Measurements from ENCODE around the gene CPXM1. TPM values are rescaled to one million over a fixed set of nuclear protein-coding genes. Genes with fewer than 3 reads are reported as not detected.

CPXM1 gene
- total and polyA plus RNA-seq, 9 of the 15 experiments (the other 6 are each of a cell fraction or from before 2014, with no cell fraction given) = 0.04 to 1.1 (median 0.37) TPM; not detected in 2

- no peak overlapping the region for H2AFZ ChIP-seq (ENCODE audit: low read depth, low read length)
- peaks cover 2 to 10% of the 10 kb centered on the region in 2 experiments; a peak in 4 of 5 replicates for H3K4me1 ChIP-seq (replicated peaks in 1 of 2; ENCODE audit: control insufficient read depth in 2 of 2, insufficient read depth in 2 of 2, low read length in 2 of 2)
- ChIA-PET POLR2A (interaction anchor here (0.6 kb wide), 1 partner anchor 88 kb away, joined by 3 read pairs; no protein-coding TSS in a partner anchor), CTCF (ENCODE audit: low intra/inter-chr PET ratio) (no interaction called here)
- DNase-seq (ENCODE audit: extremely low read depth in 1 of 4, low spot score in 3 of 4) = no peak
- WGBS (ENCODE audit: insufficient coverage, low coverage, missing lambda C conversion rate) = 18% methylated on average over 6 of the region's 7 CpGs
- no peak for ATAC-seq
- intact Hi-C loops (cut with micrococcal nuclease) = no loop called here
- TF ChIP-seq NR2F6 (CRISPR knock-in tag; IDR thresholded peaks at IDR 0.05) = no peak
- TF ChIP-seq NFATC3 (IDR thresholded peaks at IDR 0.05) = no peak
- TF ChIP-seq ZNF699 (CRISPR knock-in tag; IDR thresholded peaks at IDR 0.05; ENCODE audit: insufficient replicate concordance) = no peak
- no peak for TF ChIP-seq ZFP36 (IDR thresholded peaks at IDR 0.05; ENCODE audit: low read depth, low read length, partially characterized antibody)
- TF ChIP-seq DNMT1 (IDR thresholded peaks at IDR 0.05) = no peak
- TF ChIP-seq STAT5A (IDR thresholded peaks at IDR 0.05; ENCODE audit: borderline replicate concordance, low read length) = no peak
- no peak for TF ChIP-seq ZBTB17 (CRISPR knock-in tag; IDR thresholded peaks at IDR 0.05)
- TF ChIP-seq NELFE (IDR thresholded peaks at IDR 0.05; ENCODE audit: insufficient read depth, insufficient read length) = no peak
- TF ChIP-seq IRF9 (tag; IDR thresholded peaks at IDR 0.05) = no peak
- H3K27me3 ChIP-seq (ENCODE audit: control insufficient read depth in 2 of 2, insufficient read depth in 2 of 2, low read length in 2 of 2) = peaks cover 0 to 11% of the 10 kb centered on the region in 2 experiments; a peak in 2 of 5 replicates
- H3K9me1 ChIP-seq (ENCODE audit: control insufficient read depth, insufficient read depth, low read length) = no peaks in the 10 kb centered on the region
- H3K36me3 ChIP-seq (ENCODE audit: control insufficient read depth, insufficient read depth, low read length) = no peaks in the 10 kb centered on the region
- no TSS peak for BruUV-seq (replicated peaks)
- no peak overlapping the region for H3K27ac ChIP-seq (ENCODE audit: extremely low read depth, low read depth, low read length)
- H3K79me2 ChIP-seq (ENCODE audit: control insufficient read depth, insufficient read depth, low read length) = no peaks in the 10 kb centered on the region
- FAIRE-seq = no peak
- no peak overlapping the region for H3K4me2 ChIP-seq (ENCODE audit: insufficient read depth, low read length)
- no peak overlapping the region for H3K4me3 ChIP-seq
- H4K20me1 ChIP-seq (replicated peaks; ENCODE audit: control insufficient read depth, insufficient read depth, low read length) = no peaks in the 10 kb centered on the region
- H3K9ac ChIP-seq (ENCODE audit: insufficient read depth in 1 of 2, low read depth in 2 of 2, low read length in 2 of 2) = no peak overlapping the region
- H3K9me3 ChIP-seq (replicated peaks; ENCODE audit: control insufficient read depth, insufficient read depth, low read depth, low read length) = no peaks in the 10 kb centered on the region
- in situ Hi-C loops (cut with MboI) = no loop called here
These were observed 40.0 kb downstream of the CPXM1 start for GRCh38 chr20:2760297-2760951.

Measured in K562 (cell line).